ENCODE data around the gene PTRH2.

GRCh38 chr17:59748591-59748990 lies 41.4 kb upstream of the PTRH2 start:
- no peak for TF ChIP-seq CTCF (IDR thresholded peaks at IDR 0.05; ENCODE audit: low read depth, low read length, poor library complexity, severe bottlenecking)
- TF ChIP-seq EZH2phosphoT487 (IDR thresholded peaks at IDR 0.05; ENCODE audit: borderline replicate concordance, low read length): no peak

All from DOHH2 (cell line).